H9 (cell line): ENCODE measurements around the gene PSTK. TPM values are rescaled to one million over a fixed set of nuclear protein-coding genes. Genes with fewer than 3 reads are reported as not detected.

ENCODE experiments used
- DNase-seq: peaks from one replicate; pipeline ENCODE4 v3.0.0-alpha.2; 2017
- H2AFZ ChIP-seq: one replicate; pipeline ENCODE4 v1.6.1; 2013; ENCODE audit warnings: mild to moderate bottlenecking, low read length, control low read depth, moderate library complexity
- H2AK5ac ChIP-seq: 2 replicates; pipeline ENCODE4 v1.6.1; 2013; ENCODE audit warnings: low read length, control low read depth, mixed read lengths; ENCODE audit not compliant: insufficient read length
- H2BK120ac ChIP-seq: one replicate; pipeline ENCODE4 v1.6.1; 2013; ENCODE audit warnings: low read depth, mild to moderate bottlenecking, low read length, control low read depth, inconsistent platforms; ENCODE audit not compliant: poor library complexity, severe bottlenecking
- H2BK12ac ChIP-seq: 2 replicates; pipeline ENCODE4 v1.6.1; 2013; ENCODE audit warnings: low read length, control low read depth, mixed read lengths, low read depth; ENCODE audit not compliant: insufficient read length
- H2BK15ac ChIP-seq: 2 replicates; pipeline ENCODE4 v1.6.1; 2013; ENCODE audit warnings: low read depth, low read length, control low read depth
- H2BK20ac ChIP-seq: one replicate; pipeline ENCODE4 v1.6.1; 2013; ENCODE audit warnings: low read depth, mild to moderate bottlenecking, low read length, control low read depth, inconsistent platforms; ENCODE audit not compliant: poor library complexity, severe bottlenecking
- H2BK5ac ChIP-seq: 2 replicates; pipeline ENCODE4 v1.6.1; 2013; ENCODE audit warnings: low read length, control low read depth, mixed read lengths; ENCODE audit not compliant: insufficient read length
- H3K14ac ChIP-seq: 2 replicates; pipeline ENCODE4 v1.6.1; 2013; ENCODE audit warnings: low read length, control low read depth; ENCODE audit not compliant: insufficient read depth
- H3K18ac ChIP-seq: 2 replicates; pipeline ENCODE4 v1.6.1; 2013; ENCODE audit warnings: low read depth, mild to moderate bottlenecking, mixed read lengths, low read length, control low read depth; ENCODE audit not compliant: insufficient read length
- H3K23ac ChIP-seq: 2 replicates; pipeline ENCODE4 v1.6.1; 2013; ENCODE audit warnings: low read length, control low read depth, mixed read lengths, low read depth; ENCODE audit not compliant: insufficient read length
- H3K23me2 ChIP-seq: 2 replicates; pipeline ENCODE4 v1.6.1; 2013; ENCODE audit warnings: low read depth, mild to moderate bottlenecking, mixed read lengths, low read length, control low read depth; ENCODE audit not compliant: insufficient read length, poor library complexity, severe bottlenecking
- H3K27ac ChIP-seq: 2 replicates; pipeline ENCODE4 v1.5.1; 2013; ENCODE audit warnings: low read length, control low read depth, mixed read lengths, low read depth; ENCODE audit not compliant: insufficient read length
- H3K27me3 ChIP-seq: 2 replicates; pipeline ENCODE4 v1.6.1; 2013; ENCODE audit warnings: low read length, control low read depth, inconsistent platforms; ENCODE audit not compliant: insufficient read depth
- H3K4ac ChIP-seq: 2 replicates; pipeline ENCODE4 v1.6.1; 2013; ENCODE audit warnings: low read depth, mild to moderate bottlenecking, control low read depth, inconsistent platforms, low read length, moderate library complexity
- H3K4me1 ChIP-seq: 2 replicates; pipeline ENCODE4 v1.6.1; 2013; ENCODE audit warnings: low read length, control low read depth, inconsistent platforms; ENCODE audit not compliant: insufficient read depth
- H3K4me2 ChIP-seq: 2 replicates; pipeline ENCODE4 v1.6.1; 2013; ENCODE audit warnings: low read length, control low read depth, mixed read lengths; ENCODE audit not compliant: insufficient read length, insufficient read depth
- H3K56ac ChIP-seq: 2 replicates; pipeline ENCODE4 v1.6.1; 2013; ENCODE audit warnings: low read depth, mild to moderate bottlenecking, mixed read lengths, low read length, control low read depth; ENCODE audit not compliant: insufficient read length
- H3K79me1 ChIP-seq: 2 replicates; pipeline ENCODE4 v1.6.1; 2013; ENCODE audit warnings: low read depth, mild to moderate bottlenecking, moderate library complexity, low read length, control low read depth, inconsistent platforms; ENCODE audit not compliant: insufficient read depth, poor library complexity, severe bottlenecking
- H3K79me2 ChIP-seq: 2 replicates; pipeline ENCODE4 v1.6.1; 2013; ENCODE audit warnings: low read length, control low read depth, inconsistent platforms; ENCODE audit not compliant: insufficient read depth
- H3K9ac ChIP-seq: 2 replicates; pipeline ENCODE4 v1.6.1; 2013; ENCODE audit warnings: low read length, control low read depth, mixed read lengths; ENCODE audit not compliant: insufficient read length; ENCODE audit errors: extremely low read depth
- H3K9me3 ChIP-seq: one replicate; pipeline ENCODE4 v1.6.1; 2013; ENCODE audit warnings: low read depth, low read length, inconsistent platforms; ENCODE audit not compliant: control insufficient read depth
- H3T11ph ChIP-seq: one replicate; pipeline ENCODE4 v1.6.1; 2013; ENCODE audit warnings: mild to moderate bottlenecking, low read length, control low read depth, inconsistent platforms
- H4K20me1 ChIP-seq: one replicate; pipeline ENCODE4 v1.6.1; 2013; ENCODE audit not compliant: control insufficient read depth, insufficient read length, insufficient read depth
- H4K5ac ChIP-seq: 2 replicates; pipeline ENCODE4 v1.6.1; 2013; ENCODE audit warnings: low read depth, mild to moderate bottlenecking, mixed read lengths, low read length, control low read depth; ENCODE audit not compliant: insufficient read length
- H4K8ac ChIP-seq: replicated peaks from 2 replicates; pipeline ENCODE4 v1.6.1; 2013; ENCODE audit warnings: low read length, control low read depth, mixed read lengths, low read depth; ENCODE audit not compliant: insufficient read length
- H4K91ac ChIP-seq: 2 replicates; pipeline ENCODE4 v1.6.1; 2013; ENCODE audit warnings: low read depth, mild to moderate bottlenecking, moderate library complexity, mixed read lengths, low read length, control low read depth; ENCODE audit not compliant: insufficient read length
- H3K27ac Mint-ChIP-seq, 3 experiments: 2 replicates in 2 of 3; 3 replicates in 1 of 3; pipeline ENCODE4 v1.8.0; 2020 to 2021; ENCODE audit warnings: mixed read lengths in 3 of 3, mild to moderate bottlenecking in 1 of 3, moderate library complexity in 1 of 3
- H3K27me3 Mint-ChIP-seq: 2 replicates; pipeline ENCODE4 v1.8.0; 2021; ENCODE audit warnings: low read depth, mild to moderate bottlenecking, moderate library complexity, mixed read lengths
- H3K36me3 Mint-ChIP-seq, 3 experiments: 2 replicates in 2 of 3; 3 replicates in 1 of 3; pipeline ENCODE4 v1.8.0; 2020 to 2021; ENCODE audit warnings: low read depth in 3 of 3, mixed read lengths in 3 of 3; ENCODE audit not compliant: insufficient read depth in 1 of 3
- H3K4me1 Mint-ChIP-seq, 2 experiments: 2 replicates each; pipeline ENCODE4 v1.8.0; 2020; ENCODE audit warnings: mixed read lengths in 2 of 2
- H3K4me3 Mint-ChIP-seq, 2 experiments: 2 replicates in 1 of 2; 3 replicates in 1 of 2; pipeline ENCODE4 v1.8.0; 2020 to 2021; ENCODE audit warnings: mild to moderate bottlenecking in 2 of 2, mixed read lengths in 2 of 2, moderate library complexity in 1 of 2
- H3K9me3 Mint-ChIP-seq, 2 experiments: 2 replicates in 1 of 2; 3 replicates in 1 of 2; pipeline ENCODE4 v1.8.0; 2020; ENCODE audit warnings: mild to moderate bottlenecking in 2 of 2, mixed read lengths in 2 of 2, moderate library complexity in 1 of 2
- CTCF ChIP-seq: fragments of 200-600 bp; sonication (generic); conservative IDR thresholded peaks from 3 replicates; pipeline ENCODE4 v1.8.0; 2021; ENCODE audit warnings: antibody characterized with exemption, mild to moderate bottlenecking
- WGBS: extraction: QIAGEN DNeasy Blood & Tissue Kit; methylation state at CpG from one replicate; pipeline ENCODE4 v1.1.7; 2013; ENCODE audit warnings: missing lambda C conversion rate, low lambda C conversion rate, mixed read lengths; ENCODE audit not compliant: insufficient read length; ENCODE audit errors: extremely low coverage; 5-methylcytosine and 5-hydroxymethylcytosine counted together
- total RNA-seq: library from RNA; stranded (reverse); gene quantifications from 2 replicates; pipeline ENCODE4 v1.2.1, GENCODE V29; 2021

PSTK gene
- total RNA-seq, 1 experiment from 2014 or later: 8.0 TPM

GRCh38 chr10:123001370-123001769 is 21.2 kb downstream of the PSTK start:
- H3K23ac ChIP-seq: no peak overlapping the region
- H3K56ac ChIP-seq: no peak overlapping the region
- H2BK15ac ChIP-seq: no peak overlapping the region
- no peaks in the 10 kb centered on the region for H3K4me1 ChIP-seq
- Mint-ChIP-seq H3K4me3 (no peak overlapping the region), H3K9me3 (no peaks in the 10 kb centered on the region), H3K27ac (no peak overlapping the region), H3K4me1 (peaks cover 4 to 11% of the 10 kb centered on the region in 2 experiments), H3K27me3 (no peaks in the 10 kb centered on the region), H3K36me3 (peaks cover 3 to 11% (median 8%) of the 10 kb centered on the region in 3 experiments; a peak in 5 of 7 replicates)
- H4K8ac ChIP-seq: no peak overlapping the region
- no peak overlapping the region for H2BK120ac ChIP-seq
- H4K20me1 ChIP-seq: no peaks in the 10 kb centered on the region
- no peak overlapping the region for H2BK5ac ChIP-seq
- H3K9me3 ChIP-seq: no peaks in the 10 kb centered on the region
- H3K18ac ChIP-seq: no peak overlapping the region
- H3K79me1 ChIP-seq: no peaks in the 10 kb centered on the region
- H4K91ac ChIP-seq: no peak overlapping the region
- WGBS: no CpG with 5 or more reads among the region's 2 CpGs
- no peak overlapping the region for H3K14ac ChIP-seq
- no peak overlapping the region for H2BK20ac ChIP-seq
- H2AK5ac ChIP-seq: no peak overlapping the region
- H3K4me2 ChIP-seq: no peak overlapping the region
- H3K27ac ChIP-seq: no peak overlapping the region
- DNase-seq: no peak
- no peak overlapping the region for H3T11ph ChIP-seq
- H3K27me3 ChIP-seq: no peaks in the 10 kb centered on the region; the same call in 1 of the 2 replicates
- H3K4ac ChIP-seq: no peak overlapping the region
- no peak overlapping the region for H4K5ac ChIP-seq
- H3K9ac ChIP-seq: no peak overlapping the region
- no peaks in the 10 kb centered on the region for H3K23me2 ChIP-seq
- peaks cover 3% of the 10 kb centered on the region; the same call in 1 of the 2 replicates for H3K79me2 ChIP-seq
- H2BK12ac ChIP-seq: no peak overlapping the region
- no peak overlapping the region for H2AFZ ChIP-seq
- TF ChIP-seq CTCF: no peak
